GM04504 (cell line): ENCODE measurements around the gene CAMTA1.
A peak's percentile ranks its signal among the peaks of the same experiment; 100 is the strongest.

Experiments
- DNase-seq: peaks from one replicate; pipeline ENCODE4 v3.0.0-alpha.2; 2012; ENCODE audit warnings: low read depth

Gene CAMTA1

DNA sequence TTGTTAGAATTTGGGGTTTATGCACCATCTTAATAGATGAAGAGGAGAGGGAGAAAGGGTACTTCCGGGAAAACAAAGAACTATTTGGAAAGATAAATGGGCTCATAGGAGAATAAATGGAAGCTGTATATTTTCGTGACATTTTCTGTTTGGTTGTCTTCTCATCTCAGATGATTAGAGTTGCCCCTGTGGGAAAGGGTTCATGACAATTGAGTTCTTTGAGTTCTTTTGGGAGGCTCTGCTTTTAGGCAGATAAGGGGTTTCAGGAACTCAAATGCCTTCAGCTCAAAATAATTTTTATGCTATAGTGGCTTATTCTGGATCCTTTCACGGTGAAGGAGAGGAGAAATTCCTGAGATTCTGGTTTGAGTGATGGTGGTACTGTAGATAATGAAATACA is 63.6 kb downstream of the CAMTA1 start:
- DNase-seq = no peak

DNA sequence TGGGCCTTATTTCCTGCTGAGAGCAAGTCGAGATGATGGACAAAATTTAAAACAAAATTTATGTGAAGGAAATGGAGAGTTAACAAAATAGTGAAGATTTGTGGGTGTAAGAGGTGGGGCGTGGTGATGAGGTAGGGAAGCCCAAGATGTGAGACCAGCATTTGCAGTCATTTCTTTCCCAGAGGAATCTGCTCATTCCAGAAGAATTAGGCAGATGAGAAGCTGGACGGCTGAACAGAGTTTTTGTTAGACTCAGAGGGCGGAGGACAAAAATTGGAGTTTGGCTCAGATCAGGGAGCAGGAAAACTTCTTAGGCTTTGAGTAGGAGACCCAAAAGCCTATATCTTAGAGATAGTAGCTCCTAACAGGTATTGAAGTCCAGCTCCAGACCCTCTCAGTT is 65.3 kb downstream of the CAMTA1 start:
- no peak for DNase-seq

DNA sequence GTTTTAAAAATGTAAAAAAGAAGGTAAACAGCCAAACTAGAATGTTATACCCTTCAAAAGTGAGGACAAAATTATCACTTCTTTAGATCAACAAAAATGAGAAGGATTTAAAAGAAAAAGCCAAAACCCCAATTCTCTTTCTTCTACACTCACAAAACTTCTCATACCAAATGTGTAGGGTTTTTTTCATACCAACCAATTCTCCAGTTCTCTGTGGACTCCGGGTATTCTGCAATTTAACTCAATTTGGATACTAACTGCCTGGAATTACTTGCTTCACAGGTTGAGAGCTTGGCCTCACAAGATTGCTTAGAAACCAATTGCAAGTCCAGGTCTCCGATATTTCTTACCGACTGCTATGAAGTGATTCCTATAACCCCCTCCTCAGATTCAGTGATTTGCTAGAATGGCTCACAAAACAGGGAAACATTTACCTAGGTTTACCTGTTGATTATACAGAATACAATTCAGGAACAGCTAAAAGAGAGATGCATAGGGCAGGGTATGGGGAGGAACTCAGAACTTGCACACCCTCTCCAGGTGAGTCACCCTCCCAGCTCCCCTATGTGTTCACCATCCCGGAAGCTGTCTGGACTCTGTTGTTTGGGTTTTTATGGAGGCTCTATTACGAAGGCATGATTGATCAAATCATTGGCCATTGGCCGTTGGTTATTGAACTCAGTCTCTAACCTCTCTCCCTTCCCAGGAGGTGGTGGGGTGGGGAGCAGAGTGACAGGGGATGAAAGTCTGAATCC is 67.1 kb downstream of the CAMTA1 start:
- no peak for DNase-seq

DNA sequence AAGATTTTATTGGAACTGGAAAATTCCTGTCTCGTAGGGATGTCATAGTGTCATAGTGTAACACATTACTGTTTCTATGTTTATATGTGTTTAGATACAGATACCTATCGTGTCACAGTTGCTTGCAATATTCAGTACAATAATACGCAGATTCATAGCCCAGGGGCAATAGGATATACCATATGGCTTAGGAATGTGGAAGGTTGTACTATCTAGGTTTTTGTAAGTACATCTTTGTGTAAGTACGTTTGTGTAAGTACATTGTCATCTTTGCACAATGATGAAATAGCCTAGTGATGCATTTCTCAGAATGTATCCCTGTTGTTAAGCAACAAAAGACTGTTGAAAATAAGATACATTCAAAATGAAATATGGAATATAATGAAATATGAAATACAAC is 68.9 kb downstream of the CAMTA1 start:
- no peak for DNase-seq

DNA sequence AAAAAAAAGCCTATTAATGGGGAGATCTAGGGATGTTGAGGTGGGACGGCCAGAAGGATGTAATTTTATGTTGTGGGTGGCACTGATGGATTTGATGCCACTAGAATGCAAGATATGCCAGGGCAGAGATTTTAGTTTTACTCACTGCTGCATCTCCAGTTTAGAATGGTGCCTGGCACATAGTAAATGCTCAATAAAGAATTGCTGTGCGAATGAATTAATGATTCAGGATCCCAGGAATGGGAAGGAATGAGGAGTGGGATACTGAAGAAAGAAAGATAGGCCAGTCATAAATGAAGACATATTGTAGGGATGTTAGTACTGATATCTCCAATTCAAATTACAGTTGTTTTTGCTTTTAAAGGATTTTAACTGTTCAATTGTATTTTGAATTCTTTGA is 72.6 kb downstream of the CAMTA1 start:
- no peak for DNase-seq

DNA sequence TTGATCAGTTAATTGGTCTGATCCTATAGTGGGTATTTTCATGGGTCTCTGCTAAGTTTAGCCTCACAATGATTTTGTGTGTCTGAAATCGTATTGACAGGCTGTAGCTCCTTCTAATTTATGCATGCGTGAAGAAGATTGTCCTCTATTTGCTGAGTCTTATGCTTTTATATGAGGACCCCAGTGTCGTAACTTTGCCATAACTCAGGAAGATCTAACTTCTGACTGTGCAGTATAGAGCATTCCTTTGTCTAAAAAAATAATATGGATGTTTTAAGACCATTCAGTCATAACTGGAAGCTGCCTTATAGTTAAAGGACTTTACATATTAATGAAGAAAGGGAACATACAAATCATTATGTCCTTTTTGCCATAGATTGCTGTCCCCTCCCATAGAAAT is 73.3 kb downstream of the CAMTA1 start:
- no peak for DNase-seq

DNA sequence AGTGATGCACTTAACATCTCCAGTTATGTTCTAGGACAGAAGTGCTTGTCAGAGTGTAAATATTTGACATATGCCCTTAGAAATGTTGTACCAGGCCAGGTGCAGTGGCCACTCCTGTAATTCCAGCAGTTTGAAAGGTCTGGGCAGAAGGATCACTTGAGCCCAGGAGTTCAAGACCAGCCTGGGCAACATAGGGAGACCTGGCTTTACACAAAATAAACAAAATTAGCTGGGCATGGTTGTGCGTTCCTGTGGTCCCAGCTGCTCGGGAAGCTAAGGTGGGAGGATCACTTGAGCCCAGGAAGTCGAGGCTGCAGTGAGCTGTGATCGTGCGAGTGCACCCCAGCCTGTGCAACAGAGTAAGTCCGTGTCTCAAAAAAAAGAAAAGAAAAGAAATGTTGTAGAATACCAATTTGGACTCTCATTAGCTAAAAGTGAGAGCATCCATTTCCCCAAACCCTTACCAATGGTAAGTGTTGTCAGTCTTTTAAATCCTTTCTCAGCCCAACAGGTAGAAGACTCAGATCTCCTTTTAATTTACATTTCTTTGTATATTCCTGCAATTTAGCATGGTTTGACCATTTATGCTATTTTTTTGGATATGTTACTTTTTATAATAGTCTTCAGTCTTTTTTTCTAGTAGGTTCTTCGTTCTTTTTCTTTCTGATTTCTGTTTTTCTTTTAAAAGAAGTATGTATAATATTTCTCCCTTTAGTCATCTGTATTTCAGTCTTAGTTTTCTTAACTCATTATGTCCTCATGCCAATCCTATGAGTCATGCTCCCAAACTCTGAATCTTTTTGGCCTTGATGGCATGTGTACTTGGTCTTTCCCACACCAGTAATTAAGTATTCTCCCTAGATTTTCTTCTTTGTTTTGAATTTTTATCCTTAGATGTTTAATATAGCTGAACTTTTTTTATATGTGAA is 74.4 kb downstream of the CAMTA1 start:
- peak; percentile 91 for DNase-seq

DNA sequence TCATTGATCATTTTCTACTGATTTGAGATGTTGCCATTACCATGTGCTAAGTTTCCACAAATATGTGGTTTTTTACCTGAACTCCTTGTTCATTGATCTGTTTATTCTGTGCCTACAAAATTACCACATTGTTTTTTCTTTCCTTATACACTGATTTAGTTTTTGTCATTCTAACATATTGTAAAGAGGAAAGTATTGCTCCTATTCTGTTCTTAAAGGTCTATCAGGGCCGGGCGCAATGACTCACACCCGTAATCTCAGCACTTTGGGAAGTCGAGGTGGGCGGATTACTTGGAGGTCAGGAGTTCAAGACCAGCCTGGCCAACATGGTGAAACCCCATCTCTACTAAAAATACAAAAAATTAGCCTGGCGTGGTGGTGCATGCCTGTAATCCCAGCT is 75.1 kb downstream of the CAMTA1 start:
- DNase-seq = no peak

DNA sequence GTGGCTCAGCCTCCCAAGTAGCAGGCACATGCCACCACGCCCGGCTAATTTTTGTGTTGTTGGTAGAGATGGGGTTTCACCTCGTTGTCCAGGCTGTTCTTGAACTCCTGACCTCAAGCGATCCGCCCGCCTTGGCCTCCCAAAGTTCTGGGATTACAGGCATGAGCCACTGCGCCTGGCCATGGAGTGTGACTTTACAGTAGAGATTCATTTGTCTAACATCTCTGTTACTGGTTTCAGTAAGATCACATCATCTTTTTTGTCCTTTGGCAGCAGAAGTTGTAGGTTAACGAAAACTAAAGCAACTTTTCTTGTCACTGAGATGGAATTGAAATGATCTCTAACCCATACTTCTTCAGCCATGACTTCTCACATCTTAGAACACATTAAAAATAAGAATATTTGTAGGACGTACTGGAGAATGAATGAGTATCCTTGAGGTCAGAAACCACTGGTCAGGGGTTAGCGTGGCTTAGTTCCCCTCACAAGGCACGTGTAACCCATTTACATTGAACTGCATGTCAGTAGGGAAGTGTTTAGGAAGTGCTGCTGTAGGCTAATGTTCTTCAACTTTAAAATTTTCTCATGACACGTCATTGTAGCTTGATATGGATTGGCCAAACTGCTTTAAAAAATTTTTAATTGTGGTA is 75.9 kb downstream of the CAMTA1 start:
- no peak for DNase-seq

DNA sequence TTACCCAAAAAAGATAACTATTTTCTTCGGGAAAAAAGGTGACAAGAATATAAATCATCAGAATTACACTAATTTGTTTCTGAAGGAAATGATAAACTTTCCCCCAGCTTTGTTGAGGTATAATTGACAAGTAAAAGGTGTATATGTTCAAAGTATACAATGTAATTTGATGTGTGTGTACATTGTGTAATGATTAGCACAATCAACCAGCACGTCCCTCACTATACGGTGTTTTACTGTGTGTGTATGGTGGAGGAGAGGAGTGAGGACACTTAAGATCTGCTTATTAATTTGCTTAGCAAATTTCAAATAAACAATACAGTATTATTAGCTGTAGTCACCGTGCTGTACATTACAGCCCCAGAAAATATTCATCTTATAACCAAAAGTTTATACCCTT is 77.7 kb downstream of the CAMTA1 start:
- DNase-seq = no peak

DNA sequence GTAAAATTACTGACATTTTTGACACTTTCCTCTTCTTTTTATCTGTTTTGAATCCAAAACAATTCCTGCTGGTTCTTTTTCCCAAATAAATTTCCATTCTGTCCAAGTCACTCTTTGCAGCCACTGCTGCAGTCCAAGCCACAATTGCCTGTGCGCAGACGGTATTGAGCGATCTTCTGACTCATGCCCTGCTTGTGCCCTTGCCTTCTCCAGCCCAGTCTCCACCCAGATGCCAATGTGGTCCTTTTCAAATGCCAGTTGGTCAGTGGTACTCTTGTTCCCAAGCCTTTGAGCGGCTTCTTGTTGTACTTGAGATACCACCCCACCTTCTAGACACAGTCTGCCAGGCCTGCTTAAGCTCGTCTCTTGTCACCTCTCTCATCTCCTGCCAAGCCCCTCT is 78.9 kb downstream of the CAMTA1 start:
- no peak for DNase-seq

DNA sequence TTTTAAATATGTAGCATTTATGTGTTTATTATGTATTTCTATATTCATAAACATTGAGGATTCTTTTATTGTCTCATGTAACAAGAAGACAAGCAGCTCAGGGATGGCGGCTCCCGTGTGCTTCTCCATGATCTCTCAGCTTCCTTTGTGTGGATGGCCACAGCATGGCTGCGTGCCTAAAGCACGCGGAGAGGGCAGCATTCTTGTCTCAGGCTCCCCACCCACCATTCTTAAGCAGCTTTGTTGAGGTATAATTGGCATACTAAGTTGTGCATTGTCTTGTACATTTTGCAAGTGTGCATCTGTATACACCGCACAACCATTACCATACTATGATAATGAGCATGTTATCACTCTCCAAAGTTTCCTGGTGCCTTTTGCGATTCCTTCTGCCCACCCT is 81.6 kb downstream of the CAMTA1 start:
- no peak for DNase-seq

DNA sequence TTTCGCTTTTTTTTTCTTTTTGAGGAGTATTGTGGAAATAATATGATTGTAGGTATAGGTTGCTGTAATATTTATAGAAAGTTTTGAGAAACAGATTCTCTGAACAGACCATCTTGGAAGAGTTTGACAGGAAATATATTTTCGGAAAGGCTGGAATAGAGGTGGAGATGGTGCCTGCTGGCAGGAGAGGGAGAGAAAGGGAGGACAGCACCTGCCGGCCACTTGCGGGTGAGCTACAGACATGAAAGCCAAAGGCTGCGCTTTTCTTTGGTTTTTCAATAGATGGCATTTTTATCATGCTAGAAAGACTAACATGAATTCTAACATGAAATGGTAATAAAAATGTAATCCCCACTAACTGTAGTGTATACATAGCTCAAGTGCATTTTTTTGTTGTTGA is 82.1 kb downstream of the CAMTA1 start:
- DNase-seq = no peak

DNA sequence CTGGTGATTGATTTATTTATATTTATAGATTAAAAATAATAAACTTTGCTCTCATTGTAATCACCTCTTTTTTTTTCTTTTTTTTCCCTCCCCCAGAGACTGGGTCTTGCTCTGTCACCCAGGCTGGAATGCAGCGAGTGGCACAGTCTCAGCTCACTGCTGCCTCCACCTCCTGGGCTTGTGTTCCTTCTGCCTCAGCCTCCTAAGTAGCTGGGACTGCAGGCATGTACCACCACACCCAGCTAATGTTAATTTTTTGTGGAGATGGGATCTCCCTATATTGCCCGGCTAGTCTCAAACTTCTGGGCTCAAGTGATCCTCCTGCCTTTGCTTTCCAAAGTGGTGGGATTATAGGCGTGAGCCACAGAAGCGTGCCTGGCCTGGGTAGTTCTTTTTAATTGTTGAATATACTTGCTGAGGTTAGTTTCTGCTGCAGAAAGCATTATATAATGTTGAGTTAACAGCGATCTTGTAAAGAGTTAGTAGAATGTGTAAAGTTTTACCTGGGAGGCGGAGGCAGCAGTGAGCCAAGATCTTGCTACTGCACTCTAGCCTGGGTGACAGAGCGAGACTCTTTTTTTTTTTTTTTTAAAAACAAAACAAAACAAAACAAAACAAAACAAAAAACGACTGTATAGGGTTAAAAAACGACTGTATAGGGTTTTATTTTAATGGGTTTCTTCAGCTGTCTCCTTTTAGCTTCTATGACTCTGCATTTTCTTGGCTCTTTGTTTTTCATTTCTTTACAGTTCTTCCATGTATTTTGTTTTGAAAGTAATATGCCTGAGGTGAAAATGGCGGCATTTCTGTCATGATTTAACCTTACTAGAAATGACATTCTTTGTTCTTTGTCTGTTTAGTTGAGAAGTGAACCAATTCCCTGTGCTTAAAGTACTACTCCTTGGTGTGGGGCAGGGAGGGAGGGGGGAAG is 82.7 kb downstream of the CAMTA1 start:
- no peak for DNase-seq

DNA sequence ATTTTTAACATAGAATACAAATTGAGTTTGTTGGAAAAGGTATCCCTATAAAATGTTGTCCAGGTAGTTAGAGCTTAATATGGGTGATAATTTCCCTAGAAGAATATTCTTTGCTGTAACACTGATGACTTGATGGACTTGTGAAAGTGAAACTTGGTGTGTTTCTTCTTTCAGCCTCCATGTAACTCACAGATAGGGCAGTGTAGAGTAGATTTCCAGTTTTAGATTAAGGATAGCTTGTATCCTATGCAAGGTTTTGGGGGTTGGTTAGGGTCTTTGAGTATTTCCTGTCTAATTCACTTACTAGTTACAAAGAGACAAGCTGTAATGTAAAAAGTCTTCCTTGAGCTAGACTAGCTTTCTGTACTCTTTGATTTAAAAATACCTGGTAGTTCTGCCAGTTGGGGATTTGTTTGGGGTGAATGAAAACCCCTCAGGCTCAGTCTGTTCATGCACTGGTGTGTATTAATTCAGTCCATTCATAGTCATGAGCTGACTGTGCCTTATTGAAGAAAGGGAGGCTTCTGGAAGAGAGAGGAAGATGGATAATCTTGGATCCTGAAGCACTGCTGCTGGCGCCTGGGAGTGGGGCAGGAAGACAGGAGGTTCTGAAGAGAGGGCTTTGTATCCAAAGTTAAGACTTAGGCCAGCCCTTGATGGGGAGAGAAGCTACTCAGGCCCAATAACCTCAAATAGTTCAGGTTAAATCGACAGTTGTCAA is 83.6 kb downstream of the CAMTA1 start:
- no peak for DNase-seq

DNA sequence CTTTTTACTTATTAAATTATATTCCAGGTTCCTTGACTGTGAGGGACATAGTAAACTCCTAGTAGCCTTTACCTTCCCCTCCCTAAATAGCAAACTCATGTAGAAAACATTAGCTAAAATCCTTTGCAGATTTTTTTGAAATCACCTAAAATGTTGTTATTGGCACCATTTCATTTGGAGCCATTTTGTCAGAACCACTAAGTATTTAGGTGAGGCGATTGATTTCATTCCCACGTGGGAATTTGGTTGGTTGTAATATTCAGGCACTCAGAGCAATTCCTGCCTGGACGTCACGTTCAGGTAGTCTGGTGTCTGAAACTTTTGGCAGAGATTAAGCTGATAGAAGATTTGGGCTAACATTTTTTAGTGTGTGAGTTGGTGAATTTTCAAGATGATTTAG is 84.3 kb downstream of the CAMTA1 start:
- no peak for DNase-seq

DNA sequence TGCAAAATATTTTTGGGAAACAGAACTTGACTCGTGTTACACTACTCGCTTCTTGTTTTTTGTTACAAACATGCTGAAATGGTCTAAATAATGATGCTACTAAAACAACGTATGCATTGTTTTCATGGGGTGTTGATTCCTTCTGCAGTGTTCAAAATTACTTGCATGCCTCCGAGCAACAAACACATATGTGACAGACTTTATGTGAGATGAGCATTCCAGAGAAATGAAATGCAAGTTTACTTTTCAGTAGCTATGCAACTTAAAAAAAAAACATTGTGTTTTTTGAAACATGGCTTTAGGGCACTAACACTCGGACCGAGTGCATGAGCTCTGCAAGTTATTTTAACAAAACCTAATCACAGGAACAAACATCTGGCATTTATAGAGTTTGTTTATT is 84.8 kb downstream of the CAMTA1 start:
- no peak for DNase-seq

DNA sequence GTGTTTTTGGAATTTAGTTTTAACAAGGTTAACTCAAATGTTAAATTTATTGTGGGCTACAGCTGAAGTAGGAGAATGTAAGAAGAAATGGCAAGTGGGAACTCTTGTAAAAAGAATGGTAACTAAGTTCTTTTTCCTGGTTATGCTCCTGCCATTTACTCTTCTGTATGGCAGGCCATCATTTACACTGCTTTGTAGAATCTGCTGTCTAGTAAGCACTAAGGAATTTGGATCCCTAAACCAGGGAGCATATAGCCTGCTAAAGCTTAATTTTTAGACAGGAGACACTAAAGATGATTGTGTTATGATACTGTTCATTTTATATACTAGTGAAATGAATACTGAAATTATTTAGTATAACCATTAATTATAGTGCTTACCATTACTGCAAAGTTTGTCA is 85.3 kb downstream of the CAMTA1 start:
- DNase-seq = no peak

DNA sequence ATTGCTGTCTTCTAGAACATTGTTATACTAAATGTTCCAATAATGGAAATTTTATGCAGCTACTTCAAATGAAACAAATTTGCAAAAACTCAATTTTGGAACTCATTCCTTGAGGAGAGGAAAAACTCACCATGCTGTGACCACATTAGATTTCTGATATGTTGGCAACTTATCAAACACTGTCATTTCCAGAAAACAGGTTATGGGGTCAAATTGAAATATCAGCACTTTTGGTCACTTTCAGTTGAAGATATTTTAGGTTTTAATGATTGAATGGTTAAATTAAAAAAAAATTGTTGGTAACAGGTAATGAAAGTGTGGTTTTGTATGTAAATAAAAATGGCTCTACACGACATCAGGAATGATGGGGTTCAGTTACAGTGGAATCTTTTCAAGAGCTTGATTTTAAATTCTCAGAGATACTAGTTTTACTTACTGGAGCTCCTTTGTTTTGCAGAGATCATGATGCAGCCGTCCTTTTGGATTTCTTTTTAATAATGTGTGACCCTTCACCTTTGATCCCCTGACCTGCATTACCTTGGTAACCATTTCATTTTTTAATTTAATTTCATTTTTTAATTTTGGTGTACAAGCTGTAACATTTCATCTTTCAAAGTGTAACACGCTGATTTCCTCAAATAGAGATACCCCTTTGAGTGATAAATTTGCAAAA is 86.2 kb downstream of the CAMTA1 start:
- DNase-seq = no peak

DNA sequence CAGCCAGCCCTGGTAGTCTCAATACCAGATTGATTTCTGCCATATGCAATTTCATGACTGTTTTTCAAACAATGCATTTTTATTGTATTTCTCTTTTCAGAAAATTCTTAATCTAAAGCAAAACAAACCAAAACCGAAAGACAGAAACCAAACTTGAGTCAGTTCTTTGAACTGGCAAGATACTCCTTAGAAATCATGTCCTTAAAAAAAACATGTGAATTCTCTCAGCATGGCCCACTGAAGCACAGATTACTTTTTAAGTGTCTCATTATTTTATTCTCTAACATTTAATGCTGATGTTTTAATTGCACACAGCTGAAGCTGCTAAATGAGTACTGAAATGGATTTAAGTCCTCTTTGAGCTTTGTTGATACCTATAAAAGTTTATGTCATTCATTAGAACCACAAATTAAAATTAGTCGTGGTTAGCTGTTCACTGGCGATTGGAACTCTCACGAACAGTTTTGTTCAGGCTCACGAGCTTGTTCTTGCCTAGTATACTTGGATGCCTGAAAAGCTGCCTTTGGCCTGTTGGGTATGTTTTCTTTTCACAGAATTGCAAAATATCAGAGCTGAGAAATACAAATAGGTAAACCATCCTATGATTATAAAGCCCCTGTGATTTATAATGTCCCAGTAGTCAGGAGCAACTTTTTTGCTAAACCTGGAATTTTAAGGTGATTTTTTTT is 87.5 kb downstream of the CAMTA1 start:
- no peak for DNase-seq
